Astrocyte (in vitro differentiated cells and primary cell): Measurements from ENCODE around the gene TMEM183A. TPM values are rescaled to one million over a fixed set of nuclear protein-coding genes. Genes with fewer than 3 reads are reported as not detected.
A peak's percentile ranks its signal among the peaks of the same experiment; 100 is the strongest.

Experiments
- DNase-seq: peaks from one replicate; pipeline ENCODE4 v3.0.0-alpha.2; 2010; ENCODE audit warnings: low read depth
- FAIRE-seq: peaks from 2 replicates; lab custom pipeline; 2011; peaks lifted over from hg19 to GRCh38; lab: Jason Lieb, UNC
- H2AFZ ChIP-seq: 2 replicates; pipeline ENCODE4 v1.6.0; 2012; ENCODE audit warnings: low read depth, low read length, inconsistent platforms
- H3K27ac ChIP-seq: 2 replicates; pipeline ENCODE4 v1.5.1; 2011; ENCODE audit warnings: low read depth, low read length, inconsistent platforms
- H3K27me3 ChIP-seq: 2 replicates; pipeline ENCODE4 v1.6.0; 2011; ENCODE audit warnings: low read length, inconsistent platforms; ENCODE audit not compliant: insufficient read depth
- H3K36me3 ChIP-seq: 2 replicates; pipeline ENCODE4 v1.5.1; 2011; ENCODE audit warnings: low read length, inconsistent platforms; ENCODE audit not compliant: insufficient read depth
- H3K4me1 ChIP-seq: 2 replicates; pipeline ENCODE4 v1.5.1; 2011; ENCODE audit warnings: low read length, inconsistent platforms; ENCODE audit not compliant: insufficient read depth
- H3K4me2 ChIP-seq: 2 replicates; pipeline ENCODE4 v1.6.0; 2012; ENCODE audit warnings: low read length, inconsistent platforms
- H3K4me3 ChIP-seq: 2 replicates; pipeline ENCODE4 v1.5.1; 2011; ENCODE audit warnings: low read depth, mild to moderate bottlenecking, low read length, inconsistent platforms; ENCODE audit not compliant: insufficient read depth
- H3K79me2 ChIP-seq: 2 replicates; pipeline ENCODE4 v1.6.0; 2012; ENCODE audit warnings: mild to moderate bottlenecking, low read length, inconsistent platforms; ENCODE audit not compliant: insufficient read depth
- H3K9ac ChIP-seq: 2 replicates; pipeline ENCODE4 v1.6.0; 2012; ENCODE audit warnings: mild to moderate bottlenecking, low read length, inconsistent platforms
- H3K9me3 ChIP-seq: 2 replicates; pipeline ENCODE4 v1.5.1; 2012; ENCODE audit warnings: low read depth, mild to moderate bottlenecking, low read length, inconsistent platforms; ENCODE audit not compliant: insufficient read depth
- H4K20me1 ChIP-seq: 2 replicates; pipeline ENCODE4 v1.6.0; 2012; ENCODE audit warnings: low read length, inconsistent platforms; ENCODE audit not compliant: insufficient read depth
- H3K27ac Mint-ChIP-seq: one replicate; pipeline ENCODE4 v1.8.0; 2021; ENCODE audit warnings: mild to moderate bottlenecking, mixed read lengths; ENCODE audit not compliant: unreplicated experiment
- H3K27me3 Mint-ChIP-seq: one replicate; pipeline ENCODE4 v1.8.0; 2021; ENCODE audit warnings: low read depth, mixed read lengths; ENCODE audit not compliant: unreplicated experiment
- H3K36me3 Mint-ChIP-seq: one replicate; pipeline ENCODE4 v1.8.0; 2021; ENCODE audit warnings: low read depth, mixed read lengths; ENCODE audit not compliant: unreplicated experiment
- H3K4me1 Mint-ChIP-seq: one replicate; pipeline ENCODE4 v1.8.0; 2021; ENCODE audit warnings: low read depth, mixed read lengths; ENCODE audit not compliant: unreplicated experiment
- H3K4me3 Mint-ChIP-seq: one replicate; pipeline ENCODE4 v1.8.0; 2021; ENCODE audit warnings: mild to moderate bottlenecking, moderate library complexity, mixed read lengths; ENCODE audit not compliant: unreplicated experiment
- H3K9me3 Mint-ChIP-seq: one replicate; pipeline ENCODE4 v1.8.0; 2021; ENCODE audit warnings: mild to moderate bottlenecking, mixed read lengths; ENCODE audit not compliant: unreplicated experiment
- CTCF ChIP-seq: IDR thresholded peaks from 2 replicates; pipeline ENCODE4 v1.5.1; 2011; ENCODE audit warnings: low read depth, mild to moderate bottlenecking, inconsistent platforms, low read length, moderate library complexity; ENCODE audit not compliant: insufficient read depth
- EZH2 ChIP-seq: IDR thresholded peaks from 2 replicates; pipeline ENCODE4 v1.6.1; 2012; ENCODE audit warnings: mild to moderate bottlenecking, low read length, inconsistent platforms; ENCODE audit not compliant: insufficient read depth
- total RNA-seq: library from RNA; stranded (reverse); gene quantifications from 2 replicates; pipeline ENCODE4 v1.2.1, GENCODE V29; 2021

The TMEM183A gene
- total RNA-seq, 1 donor from 2014 or later, result 68.6 TPM

GRCh38 chr1:203009185-203009584, 2.0 kb downstream of the TMEM183A start:
- Mint-ChIP-seq H3K4me1 (peaks cover 14% of the 10 kb centered on the region), H3K27me3 (no peaks in the 10 kb centered on the region), H3K9me3 (no peaks in the 10 kb centered on the region), H3K27ac (no peak overlapping the region), H3K4me3 (peak overlapping the region; percentile 95), H3K36me3 (peaks cover 3% of the 10 kb centered on the region)
- peaks cover 21% of the 10 kb centered on the region for H4K20me1 ChIP-seq
- H3K27me3 ChIP-seq, result no peaks in the 10 kb centered on the region
- H2AFZ ChIP-seq, result no peak overlapping the region
- H3K9ac ChIP-seq, result no peak overlapping the region
- no peak overlapping the region for H3K4me3 ChIP-seq
- DNase-seq (no peak), FAIRE-seq (no peak)
- peaks cover 6% of the 10 kb centered on the region for H3K4me1 ChIP-seq
- peak overlapping the region; percentile 92 for H3K4me2 ChIP-seq
- TF ChIP-seq EZH2 (no peak), CTCF (no peak)
- H3K9me3 ChIP-seq, result no peaks in the 10 kb centered on the region
- peaks cover 54% of the 10 kb centered on the region for H3K79me2 ChIP-seq
- H3K27ac ChIP-seq, result no peak overlapping the region
- peaks cover 17% of the 10 kb centered on the region for H3K36me3 ChIP-seq

- no peak overlapping the region for H3K27ac Mint-ChIP-seq
- H3K4me1 Mint-ChIP-seq, result peaks cover 6% of the 10 kb centered on the region
- no peaks in the 10 kb centered on the region for H3K27me3 Mint-ChIP-seq
- H2AFZ ChIP-seq, result no peak overlapping the region
- no peaks in the 10 kb centered on the region for H3K27me3 ChIP-seq
- no peak overlapping the region for H3K4me3 ChIP-seq
- H3K36me3 Mint-ChIP-seq, result peaks cover 11% of the 10 kb centered on the region
- no peaks in the 10 kb centered on the region for H3K9me3 Mint-ChIP-seq
- H3K4me2 ChIP-seq, result no peak overlapping the region
- no peak overlapping the region for H3K4me3 Mint-ChIP-seq
- peaks cover 54% of the 10 kb centered on the region for H3K79me2 ChIP-seq
- no peak overlapping the region for H3K9ac ChIP-seq
- no peak for DNase-seq
- peaks cover 33% of the 10 kb centered on the region for H4K20me1 ChIP-seq
- no peak overlapping the region for H3K27ac ChIP-seq
- peaks cover 36% of the 10 kb centered on the region for H3K36me3 ChIP-seq
- peaks cover 6% of the 10 kb centered on the region for H3K4me1 ChIP-seq
- TF ChIP-seq CTCF (no peak), EZH2 (no peak)
- FAIRE-seq, result no peak
- H3K9me3 ChIP-seq, result no peaks in the 10 kb centered on the region
Measured at GRCh38 chr1:203011582-203011981, 4.4 kb downstream of the TMEM183A start.

GRCh38 chr1:203017061-203017460, 9.9 kb downstream of the TMEM183A start:
- no peaks in the 10 kb centered on the region for H3K4me1 Mint-ChIP-seq
- H3K9ac ChIP-seq, result no peak overlapping the region
- H3K27me3 Mint-ChIP-seq, result no peaks in the 10 kb centered on the region
- no peaks in the 10 kb centered on the region for H3K9me3 ChIP-seq
- no peak overlapping the region for H2AFZ ChIP-seq
- no peaks in the 10 kb centered on the region for H3K27me3 ChIP-seq
- peaks cover 20% of the 10 kb centered on the region for H3K36me3 Mint-ChIP-seq
- no peak overlapping the region for H3K27ac ChIP-seq
- peaks cover 13% of the 10 kb centered on the region for H3K79me2 ChIP-seq
- DNase-seq (no peak), FAIRE-seq (no peak)
- no peak overlapping the region for H3K27ac Mint-ChIP-seq
- H3K4me2 ChIP-seq, result no peak overlapping the region
- peaks cover 23% of the 10 kb centered on the region for H4K20me1 ChIP-seq
- H3K9me3 Mint-ChIP-seq, result no peaks in the 10 kb centered on the region
- H3K4me3 Mint-ChIP-seq, result no peak overlapping the region
- no peaks in the 10 kb centered on the region for H3K4me1 ChIP-seq
- no peak overlapping the region for H3K4me3 ChIP-seq
- peaks cover 64% of the 10 kb centered on the region for H3K36me3 ChIP-seq
- no peak for TF ChIP-seq EZH2
- TF ChIP-seq CTCF, result no peak
